Measurements from ENCODE around the gene VPS37B.

DNA sequence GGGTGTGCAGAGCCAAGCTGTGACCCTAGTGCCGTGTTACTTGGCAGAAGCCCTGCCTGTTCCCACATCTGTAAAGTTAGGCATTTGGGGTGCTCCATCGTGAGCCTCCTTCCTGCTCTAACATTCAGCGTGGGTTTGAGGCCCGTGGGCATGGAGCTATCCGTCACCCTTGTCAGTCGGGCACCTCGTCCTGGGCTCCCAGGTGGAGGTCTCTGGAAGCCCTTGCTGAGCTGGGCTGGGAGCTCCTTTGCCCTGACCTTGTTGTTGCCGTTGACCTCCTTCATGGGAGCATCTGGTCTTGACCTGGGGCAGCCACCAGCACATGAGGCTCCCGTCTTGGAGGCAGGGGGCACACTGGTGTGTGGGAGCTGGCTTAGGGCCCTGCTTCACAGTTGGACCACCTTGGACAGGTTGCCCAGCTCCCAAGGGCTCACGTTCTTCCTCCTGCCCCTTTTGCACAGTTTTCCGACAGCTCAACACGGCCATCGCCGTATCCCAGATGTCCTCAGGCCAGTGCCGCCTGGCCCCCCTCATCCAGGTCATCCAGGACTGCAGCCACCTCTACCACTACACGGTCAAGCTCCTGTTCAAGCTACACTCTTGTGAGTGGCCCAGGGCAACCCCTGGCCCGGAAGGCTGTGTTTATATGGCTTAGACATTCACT is 42.2 kb downstream of the VPS37B start:
- TF ChIP-seq, protein P1, sequence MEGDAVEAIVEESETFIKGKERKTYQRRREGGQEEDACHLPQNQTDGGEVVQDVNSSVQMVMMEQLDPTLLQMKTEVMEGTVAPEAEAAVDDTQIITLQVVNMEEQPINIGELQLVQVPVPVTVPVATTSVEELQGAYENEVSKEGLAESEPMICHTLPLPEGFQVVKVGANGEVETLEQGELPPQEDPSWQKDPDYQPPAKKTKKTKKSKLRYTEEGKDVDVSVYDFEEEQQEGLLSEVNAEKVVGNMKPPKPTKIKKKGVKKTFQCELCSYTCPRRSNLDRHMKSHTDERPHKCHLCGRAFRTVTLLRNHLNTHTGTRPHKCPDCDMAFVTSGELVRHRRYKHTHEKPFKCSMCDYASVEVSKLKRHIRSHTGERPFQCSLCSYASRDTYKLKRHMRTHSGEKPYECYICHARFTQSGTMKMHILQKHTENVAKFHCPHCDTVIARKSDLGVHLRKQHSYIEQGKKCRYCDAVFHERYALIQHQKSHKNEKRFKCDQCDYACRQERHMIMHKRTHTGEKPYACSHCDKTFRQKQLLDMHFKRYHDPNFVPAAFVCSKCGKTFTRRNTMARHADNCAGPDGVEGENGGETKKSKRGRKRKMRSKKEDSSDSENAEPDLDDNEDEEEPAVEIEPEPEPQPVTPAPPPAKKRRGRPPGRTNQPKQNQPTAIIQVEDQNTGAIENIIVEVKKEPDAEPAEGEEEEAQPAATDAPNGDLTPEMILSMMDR (IDR thresholded peaks at IDR 0.05; ENCODE audit: extremely low read depth in 1 of 2, insufficient read depth in 1 of 2, low read depth in 1 of 2, low read length in 2 of 2) = no peak
- TF ChIP-seq EZH2 (IDR thresholded peaks at IDR 0.05; ENCODE audit: borderline replicate concordance, low read depth, low read length, severe bottlenecking) (no peak), POLR2A (IDR thresholded peaks at IDR 0.05; ENCODE audit: low read depth, low read length) (no peak), POLR2AphosphoS5 (IDR thresholded peaks at IDR 0.05; ENCODE audit: insufficient read depth, low read depth, low read length) (no peak), FOS (IDR thresholded peaks at IDR 0.05; ENCODE audit: borderline replicate concordance, insufficient read depth, low read length) (no peak), JUN (IDR thresholded peaks at IDR 0.05; ENCODE audit: borderline replicate concordance, insufficient read depth, insufficient read length, low read depth) (no peak), MYC (IDR thresholded peaks at IDR 0.05; ENCODE audit: low read depth, low read length) (no peak), GATA2 (IDR thresholded peaks at IDR 0.05; ENCODE audit: insufficient read depth, insufficient read length, low read depth, low read length) (no peak)
- TF ChIP-seq, protein P2, sequence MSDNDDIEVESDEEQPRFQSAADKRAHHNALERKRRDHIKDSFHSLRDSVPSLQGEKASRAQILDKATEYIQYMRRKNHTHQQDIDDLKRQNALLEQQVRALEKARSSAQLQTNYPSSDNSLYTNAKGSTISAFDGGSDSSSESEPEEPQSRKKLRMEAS (IDR thresholded peaks at IDR 0.05; ENCODE audit: insufficient read depth, insufficient read length) = no peak
